Measurements from ENCODE around the gene SORL1.

- TF ChIP-seq EZH2 (IDR thresholded peaks at IDR 0.05; ENCODE audit: insufficient read depth, poor library complexity, severe bottlenecking) (no peak), EZH2phosphoT487 (IDR thresholded peaks at IDR 0.05; ENCODE audit: insufficient read depth, low read depth) (no peak)
Measured at GRCh38 chr11:121563900-121564822, 112.0 kb downstream of the SORL1 start.

Data from GM23248 (cell line).